Measurements from ENCODE around the gene NPW.

GRCh38 chr16:2025251-2025650 is 5.7 kb downstream of the NPW start:
- TF ChIP-seq CTCF (IDR thresholded peaks at IDR 0.05; ENCODE audit: low read depth, low read length) (no peak), POLR2A (IDR thresholded peaks at IDR 0.05; ENCODE audit: extremely low read depth, insufficient read length) (no peak)

Data from NB4 (cell line).